ENCODE measurements around the gene MYZAP.

DNA sequence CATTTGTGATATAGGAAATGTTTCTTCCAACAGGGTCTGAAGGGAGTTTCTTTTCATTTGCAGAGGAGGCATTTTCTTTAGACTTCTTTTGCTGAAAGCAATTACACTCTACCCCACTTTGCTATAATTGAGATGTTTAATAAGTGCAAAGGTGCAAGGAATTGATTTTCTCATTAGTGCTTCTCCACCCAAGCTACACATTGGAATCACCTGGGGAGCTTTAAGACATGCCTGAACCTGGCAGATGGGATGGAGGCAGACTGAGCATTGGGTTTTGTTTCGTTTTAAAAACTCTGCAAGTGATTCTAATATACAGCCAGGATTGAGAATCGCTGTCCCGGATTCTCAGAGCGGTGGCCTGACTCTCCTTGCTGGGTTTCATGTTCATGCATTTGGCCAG lies 52.1 kb downstream of the MYZAP start:
- TF ChIP-seq, protein P1, sequence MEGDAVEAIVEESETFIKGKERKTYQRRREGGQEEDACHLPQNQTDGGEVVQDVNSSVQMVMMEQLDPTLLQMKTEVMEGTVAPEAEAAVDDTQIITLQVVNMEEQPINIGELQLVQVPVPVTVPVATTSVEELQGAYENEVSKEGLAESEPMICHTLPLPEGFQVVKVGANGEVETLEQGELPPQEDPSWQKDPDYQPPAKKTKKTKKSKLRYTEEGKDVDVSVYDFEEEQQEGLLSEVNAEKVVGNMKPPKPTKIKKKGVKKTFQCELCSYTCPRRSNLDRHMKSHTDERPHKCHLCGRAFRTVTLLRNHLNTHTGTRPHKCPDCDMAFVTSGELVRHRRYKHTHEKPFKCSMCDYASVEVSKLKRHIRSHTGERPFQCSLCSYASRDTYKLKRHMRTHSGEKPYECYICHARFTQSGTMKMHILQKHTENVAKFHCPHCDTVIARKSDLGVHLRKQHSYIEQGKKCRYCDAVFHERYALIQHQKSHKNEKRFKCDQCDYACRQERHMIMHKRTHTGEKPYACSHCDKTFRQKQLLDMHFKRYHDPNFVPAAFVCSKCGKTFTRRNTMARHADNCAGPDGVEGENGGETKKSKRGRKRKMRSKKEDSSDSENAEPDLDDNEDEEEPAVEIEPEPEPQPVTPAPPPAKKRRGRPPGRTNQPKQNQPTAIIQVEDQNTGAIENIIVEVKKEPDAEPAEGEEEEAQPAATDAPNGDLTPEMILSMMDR (IDR thresholded peaks at IDR 0.05), result no peak
- no peak for TF ChIP-seq ZFX (IDR thresholded peaks at IDR 0.05; ENCODE audit: borderline replicate concordance)

All from 22Rv1 (cell line).